SU-DHL-6 (cell line): ENCODE data around the gene PTPN11.

Experiments used
- EZH2phosphoT487 ChIP-seq: fragments of 200-600 bp; sonication (generic), shearing (Covaris generic); conservative IDR thresholded peaks from 2 replicates; pipeline ENCODE4 v1.6.1; 2018; ENCODE audit warnings: mild to moderate bottlenecking, antibody characterized with exemption, low read length, moderate library complexity, mixed read lengths
- TF ChIP-seq, protein P1 (sequence below): fragments of 200-600 bp; sonication (generic); IDR thresholded peaks from one replicate; pipeline ENCODE4 v1.5.1; 2017; ENCODE audit warnings: antibody characterized with exemption, mild to moderate bottlenecking, low read length, moderate library complexity; ENCODE audit not compliant: insufficient read depth, poor library complexity, severe bottlenecking

GRCh38 chr12:112370199-112370598 is 48.5 kb upstream of the PTPN11 start:
- TF ChIP-seq, protein P1, sequence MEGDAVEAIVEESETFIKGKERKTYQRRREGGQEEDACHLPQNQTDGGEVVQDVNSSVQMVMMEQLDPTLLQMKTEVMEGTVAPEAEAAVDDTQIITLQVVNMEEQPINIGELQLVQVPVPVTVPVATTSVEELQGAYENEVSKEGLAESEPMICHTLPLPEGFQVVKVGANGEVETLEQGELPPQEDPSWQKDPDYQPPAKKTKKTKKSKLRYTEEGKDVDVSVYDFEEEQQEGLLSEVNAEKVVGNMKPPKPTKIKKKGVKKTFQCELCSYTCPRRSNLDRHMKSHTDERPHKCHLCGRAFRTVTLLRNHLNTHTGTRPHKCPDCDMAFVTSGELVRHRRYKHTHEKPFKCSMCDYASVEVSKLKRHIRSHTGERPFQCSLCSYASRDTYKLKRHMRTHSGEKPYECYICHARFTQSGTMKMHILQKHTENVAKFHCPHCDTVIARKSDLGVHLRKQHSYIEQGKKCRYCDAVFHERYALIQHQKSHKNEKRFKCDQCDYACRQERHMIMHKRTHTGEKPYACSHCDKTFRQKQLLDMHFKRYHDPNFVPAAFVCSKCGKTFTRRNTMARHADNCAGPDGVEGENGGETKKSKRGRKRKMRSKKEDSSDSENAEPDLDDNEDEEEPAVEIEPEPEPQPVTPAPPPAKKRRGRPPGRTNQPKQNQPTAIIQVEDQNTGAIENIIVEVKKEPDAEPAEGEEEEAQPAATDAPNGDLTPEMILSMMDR, result no peak
- TF ChIP-seq EZH2phosphoT487, result no peak
